ENCODE results near the gene SFTPD.
"Not testable (repeated sequence)": the region's sequence is repeated elsewhere in the genome, so short reads cannot be mapped to it uniquely, and the experiment has no call there.

The SFTPD gene

DNA sequence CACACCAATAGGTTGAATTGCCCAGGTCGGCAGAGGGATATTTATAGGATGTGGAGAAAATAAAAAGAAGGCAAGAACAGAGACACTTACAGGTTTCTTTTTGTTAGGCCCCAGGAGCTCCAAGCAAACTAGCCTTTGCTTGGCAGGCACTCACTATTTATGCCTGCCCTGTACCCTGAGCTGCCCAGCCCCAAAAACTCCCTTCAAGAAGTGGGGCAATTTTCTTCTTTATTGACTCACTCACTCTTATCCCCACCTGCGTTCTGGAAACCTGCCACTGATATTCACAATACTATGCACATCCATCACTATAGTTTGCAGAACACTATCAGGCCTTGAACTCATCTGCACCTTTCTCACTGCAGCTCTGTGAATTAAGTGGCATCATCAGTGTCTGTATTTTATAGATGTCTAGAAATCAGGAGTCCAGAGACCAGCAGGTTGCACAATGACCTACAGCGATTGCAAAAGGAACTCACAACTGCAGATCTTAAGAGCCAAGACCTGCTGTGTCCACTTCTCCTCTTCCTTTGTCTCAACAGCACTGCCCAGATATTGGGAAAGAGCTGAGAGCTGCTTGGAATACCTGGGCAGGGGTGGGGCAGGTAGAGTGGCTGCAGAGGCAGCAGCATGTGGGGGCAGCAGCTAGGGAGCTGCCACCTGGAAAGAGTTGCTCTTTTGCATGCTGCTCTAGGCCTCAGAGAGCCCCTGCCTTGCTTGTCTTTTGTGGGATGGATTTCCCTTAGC lies at the start of gene SFTPD:
SFTPD (minus strand) TSS at position 130 of the 747 bp plus-strand sequence. CDS start 2,446 bp downstream, outside the sequence.
- Histone ChIP-seq H3K27ac (ENCODE audit: low read depth, low read length) (no peak within 1 kb of the TSS), H3K27me3 (ENCODE audit: control insufficient read depth, insufficient read depth, low read length) (no peaks in the 10 kb centered on the region), H3K4me1 (ENCODE audit: control insufficient read depth, insufficient read depth, low read length) (no peaks in the 10 kb centered on the region), H3K36me3 (ENCODE audit: control insufficient read depth, insufficient read depth, low read length) (no peaks in the 10 kb centered on the region), H3K9ac (ENCODE audit: low read length) (no peak within 1 kb of the TSS), H3K4me3 (ENCODE audit: low read length) (no peak within 1 kb of the TSS)

DNA sequence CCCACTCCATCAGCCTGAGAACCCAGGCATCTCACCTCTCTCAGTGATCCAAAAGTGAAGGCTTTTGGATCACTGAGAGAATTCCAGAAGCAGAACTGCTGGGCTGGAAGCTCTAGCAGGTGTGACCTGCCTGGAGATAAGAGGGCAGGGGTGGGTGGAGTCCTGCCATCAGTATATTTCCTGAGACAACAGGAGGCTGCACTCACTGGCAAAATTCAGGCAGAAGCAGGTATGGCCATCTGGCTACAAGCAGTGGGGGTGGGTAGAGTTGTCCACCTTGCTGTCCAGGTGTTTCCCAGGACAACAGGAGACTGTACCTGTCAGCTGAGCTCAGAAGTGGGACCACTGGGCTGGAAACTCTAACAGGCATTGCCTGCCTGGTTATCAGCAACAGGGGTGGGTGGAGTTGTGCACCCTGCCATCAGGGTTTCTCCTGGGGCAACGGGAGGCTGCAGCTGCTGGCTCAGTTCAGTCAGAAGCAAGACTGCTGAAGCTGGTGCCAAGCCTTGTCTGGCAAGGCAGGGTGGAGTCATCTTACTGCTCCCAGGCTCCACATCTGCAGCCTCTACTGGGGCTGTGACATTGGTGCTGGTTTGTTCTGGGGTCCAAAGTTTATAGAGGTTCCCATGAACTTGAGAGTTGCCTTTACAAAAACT lies 47.2 kb upstream of the SFTPD start:
- no peak overlapping the region for H3K4me3 ChIP-seq (ENCODE audit: low read length)
- H3K4me1 ChIP-seq (ENCODE audit: control insufficient read depth, insufficient read depth, low read length) = no peaks in the 10 kb centered on the region
- no peak overlapping the region for H3K9ac ChIP-seq (ENCODE audit: low read length)
- H3K36me3 ChIP-seq (ENCODE audit: control insufficient read depth, insufficient read depth, low read length) = no peaks in the 10 kb centered on the region
- H3K27me3 ChIP-seq (ENCODE audit: control insufficient read depth, insufficient read depth, low read length) = no peaks in the 10 kb centered on the region
- no peak overlapping the region for H3K27ac ChIP-seq (ENCODE audit: low read depth, low read length)

DNA sequence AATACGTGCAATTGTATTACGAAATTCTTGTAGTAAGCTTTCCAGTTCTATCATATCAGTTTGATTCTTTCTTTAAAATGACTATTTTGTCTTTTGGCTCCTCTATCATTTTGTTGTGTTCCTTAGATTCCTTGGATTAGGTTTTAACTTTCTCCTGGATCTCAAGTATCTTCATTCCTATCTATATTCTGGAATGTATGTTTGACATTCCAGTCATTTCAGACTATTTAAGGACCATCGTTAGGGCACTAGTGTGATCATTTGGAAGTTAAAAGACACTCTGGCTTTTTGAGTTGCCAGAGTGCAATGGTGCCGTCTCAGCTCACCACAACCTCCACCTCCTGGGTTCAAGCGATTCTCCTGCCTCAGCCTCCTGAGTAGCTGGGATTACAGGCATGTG lies 45.7 kb upstream of the SFTPD start:
- Histone ChIP-seq H3K9ac (ENCODE audit: low read length) (no peak overlapping the region), H3K4me1 (ENCODE audit: control insufficient read depth, insufficient read depth, low read length) (no peaks in the 10 kb centered on the region), H3K4me3 (ENCODE audit: low read length) (no peak overlapping the region), H3K36me3 (ENCODE audit: control insufficient read depth, insufficient read depth, low read length) (no peaks in the 10 kb centered on the region), H3K27ac (ENCODE audit: low read depth, low read length) (no peak overlapping the region), H3K27me3 (ENCODE audit: control insufficient read depth, insufficient read depth, low read length) (no peaks in the 10 kb centered on the region)

DNA sequence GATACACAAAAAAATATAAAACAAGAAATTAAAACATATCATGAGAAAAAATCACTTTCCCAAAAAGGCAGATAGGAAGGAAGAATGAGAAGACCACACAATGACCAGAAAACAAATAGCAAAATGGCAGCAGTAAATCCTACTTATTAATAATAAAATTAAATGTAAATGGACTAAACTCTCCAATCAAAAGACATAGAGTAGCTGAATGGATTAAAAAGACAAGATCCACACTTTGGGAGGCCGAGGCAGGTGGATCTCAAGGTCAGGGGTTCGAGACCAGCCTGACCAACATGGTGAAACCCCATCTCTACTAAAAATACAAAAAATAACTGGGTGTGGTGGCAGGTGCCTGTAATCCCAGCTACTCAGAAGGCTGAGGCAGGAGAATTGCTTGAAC lies 39.3 kb upstream of the SFTPD start:
- not testable (repeated sequence) for H3K36me3 ChIP-seq (ENCODE audit: control insufficient read depth, insufficient read depth, low read length)

DNA sequence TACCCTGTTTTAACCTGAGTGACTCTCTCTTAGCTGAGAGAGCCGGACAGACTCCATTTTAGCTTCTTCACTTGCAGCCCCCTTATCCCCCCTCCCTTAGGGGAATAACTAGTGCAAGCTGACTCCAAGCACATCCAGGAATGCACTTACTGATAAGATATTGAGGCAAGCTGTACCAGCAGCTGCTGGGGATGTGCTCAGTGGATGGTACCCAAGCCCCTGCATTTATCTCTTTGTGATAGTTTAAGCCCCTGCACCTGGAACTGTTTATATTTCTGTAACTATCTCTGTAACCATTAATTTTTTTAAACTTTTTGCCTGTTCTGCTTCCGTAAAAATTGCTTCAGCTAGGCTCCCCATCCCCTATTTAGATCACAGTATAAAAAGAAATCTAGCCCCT lies 37.8 kb upstream of the SFTPD start:
- H3K9ac ChIP-seq (ENCODE audit: low read length); H3K36me3 ChIP-seq (ENCODE audit: control insufficient read depth, insufficient read depth, low read length); H3K4me3 ChIP-seq (ENCODE audit: low read length); H3K27ac ChIP-seq (ENCODE audit: low read depth, low read length); H3K27me3 ChIP-seq (ENCODE audit: control insufficient read depth, insufficient read depth, low read length); H3K4me1 ChIP-seq (ENCODE audit: control insufficient read depth, insufficient read depth, low read length): not testable (repeated sequence)

More for the DNA sequence above, 39.3 kb upstream of the SFTPD start:
- H3K27me3 ChIP-seq (ENCODE audit: control insufficient read depth, insufficient read depth, low read length); H3K4me3 ChIP-seq (ENCODE audit: low read length); H3K4me1 ChIP-seq (ENCODE audit: control insufficient read depth, insufficient read depth, low read length); H3K27ac ChIP-seq (ENCODE audit: low read depth, low read length); H3K9ac ChIP-seq (ENCODE audit: low read length): not testable (repeated sequence)

DNA sequence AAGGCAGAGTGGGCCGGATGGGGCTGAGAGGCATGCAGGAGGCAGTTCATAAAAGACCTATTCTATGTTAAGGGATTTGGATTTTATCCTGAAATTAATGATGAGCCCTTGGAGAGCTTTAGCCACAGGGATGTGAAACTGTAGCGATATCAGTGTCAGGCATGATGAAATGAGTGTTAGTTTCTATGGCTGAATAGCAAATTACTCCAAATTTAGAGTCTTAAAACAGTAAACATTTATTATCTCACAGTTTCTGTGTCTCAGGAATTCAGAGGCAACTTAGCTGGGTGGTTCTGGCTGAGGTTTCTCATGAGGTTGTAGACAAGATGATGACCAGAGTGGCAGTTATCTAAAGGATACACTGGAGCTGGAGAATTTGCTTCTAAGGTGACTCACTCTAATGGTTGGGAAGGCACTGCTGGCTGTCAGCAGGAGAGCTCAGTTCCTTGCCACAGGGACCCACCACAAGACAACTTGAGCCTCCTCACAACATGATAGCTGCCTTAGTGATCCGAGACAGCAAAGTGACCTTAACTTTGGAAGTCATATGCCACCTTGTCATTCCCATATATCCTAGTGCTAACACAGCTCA lies 36.7 kb upstream of the SFTPD start:
- Histone ChIP-seq H3K9ac (ENCODE audit: low read length) (no peak overlapping the region), H3K4me1 (ENCODE audit: control insufficient read depth, insufficient read depth, low read length) (peaks cover under 1% of the 10 kb centered on the region), H3K4me3 (ENCODE audit: low read length) (no peak overlapping the region), H3K36me3 (ENCODE audit: control insufficient read depth, insufficient read depth, low read length) (no peaks in the 10 kb centered on the region), H3K27ac (ENCODE audit: low read depth, low read length) (no peak overlapping the region), H3K27me3 (ENCODE audit: control insufficient read depth, insufficient read depth, low read length) (no peaks in the 10 kb centered on the region)

DNA sequence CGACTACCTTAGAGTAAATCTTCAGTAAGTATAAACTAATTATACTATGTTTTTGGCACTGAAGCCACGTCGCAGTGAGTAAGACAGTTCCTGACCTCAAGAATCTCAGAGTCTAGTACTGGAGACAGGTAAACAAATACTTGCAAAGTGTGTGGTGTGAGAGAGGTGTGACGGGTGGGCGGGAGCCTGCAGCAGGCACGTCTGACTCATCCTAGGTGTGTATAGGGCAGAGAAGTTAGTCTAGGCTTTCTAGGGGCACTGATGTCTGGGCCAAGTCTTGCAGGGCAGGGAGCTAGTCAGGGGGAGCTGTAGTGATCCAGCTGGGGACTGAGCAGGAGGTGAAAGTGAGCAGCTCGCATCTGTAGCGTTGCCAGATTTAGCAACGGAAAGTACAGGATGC lies 35.9 kb upstream of the SFTPD start:
- Histone ChIP-seq H3K27ac (ENCODE audit: low read depth, low read length) (no peak overlapping the region), H3K4me1 (ENCODE audit: control insufficient read depth, insufficient read depth, low read length) (peaks cover 2% of the 10 kb centered on the region), H3K4me3 (ENCODE audit: low read length) (no peak overlapping the region), H3K27me3 (ENCODE audit: control insufficient read depth, insufficient read depth, low read length) (no peaks in the 10 kb centered on the region), H3K36me3 (ENCODE audit: control insufficient read depth, insufficient read depth, low read length) (no peaks in the 10 kb centered on the region), H3K9ac (ENCODE audit: low read length) (no peak overlapping the region)

DNA sequence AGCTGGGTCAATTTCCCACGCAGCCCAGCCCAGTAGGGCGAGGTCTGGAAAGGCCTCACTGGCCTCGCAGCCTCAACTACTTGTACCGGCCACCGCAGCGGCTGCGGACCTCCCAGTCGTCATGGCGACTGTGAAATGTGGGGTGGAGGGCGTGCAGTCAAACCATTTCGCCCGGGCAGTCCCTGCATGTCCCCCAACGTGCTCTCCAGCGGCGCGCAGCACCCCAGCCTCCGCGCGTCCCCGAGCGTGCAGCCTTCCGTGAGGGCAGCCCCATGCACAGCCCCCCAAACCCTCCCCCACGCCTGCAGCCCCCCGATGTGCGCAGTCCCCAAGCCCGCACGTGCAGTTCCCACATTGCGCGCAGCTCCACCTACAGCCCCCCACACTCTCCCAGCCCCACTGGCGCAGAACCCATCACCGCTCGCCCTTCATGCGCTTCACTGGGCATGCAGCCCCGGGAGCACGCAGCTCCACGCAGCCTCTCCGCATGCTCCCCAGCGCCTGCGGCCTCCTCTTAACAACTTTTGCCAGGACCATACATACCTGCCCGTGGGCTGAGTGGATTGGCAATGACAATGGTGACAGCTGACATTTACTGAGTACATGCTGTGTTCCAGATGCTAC lies 34.5 kb upstream of the SFTPD start:
- no peaks in the 10 kb centered on the region for H3K36me3 ChIP-seq (ENCODE audit: control insufficient read depth, insufficient read depth, low read length)
- H3K4me1 ChIP-seq (ENCODE audit: control insufficient read depth, insufficient read depth, low read length) = peaks cover 2% of the 10 kb centered on the region
- H3K4me3 ChIP-seq (ENCODE audit: low read length) = no peak overlapping the region
- H3K27ac ChIP-seq (ENCODE audit: low read depth, low read length) = no peak overlapping the region
- H3K9ac ChIP-seq (ENCODE audit: low read length) = no peak overlapping the region
- no peaks in the 10 kb centered on the region for H3K27me3 ChIP-seq (ENCODE audit: control insufficient read depth, insufficient read depth, low read length)

DNA sequence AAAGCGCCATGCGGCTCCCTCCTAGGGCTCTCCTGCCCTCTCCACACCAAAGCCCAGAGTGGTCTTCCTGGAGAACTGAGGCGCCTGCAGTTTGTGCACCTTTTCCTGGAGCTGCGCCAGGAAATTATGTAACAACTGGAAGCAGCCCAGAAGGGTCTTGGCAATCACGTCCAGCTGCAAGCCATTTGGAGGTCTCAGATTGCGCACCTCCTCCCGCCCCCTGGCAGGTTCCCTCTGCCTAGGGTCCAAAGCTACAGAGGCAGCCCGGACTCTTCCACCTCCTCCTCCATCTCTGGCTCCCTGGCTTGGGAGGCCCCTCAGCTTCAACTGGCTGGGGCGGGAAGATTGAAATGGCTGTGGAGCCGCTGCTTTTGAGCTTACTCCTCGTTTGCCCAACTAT lies 34.0 kb upstream of the SFTPD start:
- H3K9ac ChIP-seq (ENCODE audit: low read length) = no peak overlapping the region
- H3K36me3 ChIP-seq (ENCODE audit: control insufficient read depth, insufficient read depth, low read length) = no peaks in the 10 kb centered on the region
- no peak overlapping the region for H3K4me3 ChIP-seq (ENCODE audit: low read length)
- H3K27ac ChIP-seq (ENCODE audit: low read depth, low read length) = no peak overlapping the region
- H3K4me1 ChIP-seq (ENCODE audit: control insufficient read depth, insufficient read depth, low read length) = peaks cover 2% of the 10 kb centered on the region
- no peaks in the 10 kb centered on the region for H3K27me3 ChIP-seq (ENCODE audit: control insufficient read depth, insufficient read depth, low read length)

DNA sequence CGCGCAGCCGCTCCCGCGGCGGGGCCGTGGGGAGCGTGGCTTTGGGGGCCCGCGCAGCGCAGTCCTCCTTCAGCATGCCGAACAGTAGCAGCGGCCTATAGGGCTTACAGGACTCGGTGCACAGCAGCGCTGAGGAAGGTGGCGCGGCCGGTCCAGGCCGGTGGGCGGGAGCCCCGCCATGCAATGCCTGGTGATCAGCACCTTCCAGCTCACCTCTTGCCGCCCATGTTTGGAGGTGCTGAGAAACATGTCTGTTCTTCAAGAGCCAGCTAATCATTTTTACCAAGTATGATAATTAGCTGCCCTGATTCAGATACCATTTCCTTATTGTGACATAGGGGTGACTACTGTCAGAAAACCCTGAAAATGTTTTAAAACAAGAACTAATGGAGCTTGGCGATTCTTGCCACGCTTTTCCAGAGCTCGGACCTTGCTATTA lies 33.5 kb upstream of the SFTPD start:
- no peak overlapping the region for H3K9ac ChIP-seq (ENCODE audit: low read length)

DNA sequence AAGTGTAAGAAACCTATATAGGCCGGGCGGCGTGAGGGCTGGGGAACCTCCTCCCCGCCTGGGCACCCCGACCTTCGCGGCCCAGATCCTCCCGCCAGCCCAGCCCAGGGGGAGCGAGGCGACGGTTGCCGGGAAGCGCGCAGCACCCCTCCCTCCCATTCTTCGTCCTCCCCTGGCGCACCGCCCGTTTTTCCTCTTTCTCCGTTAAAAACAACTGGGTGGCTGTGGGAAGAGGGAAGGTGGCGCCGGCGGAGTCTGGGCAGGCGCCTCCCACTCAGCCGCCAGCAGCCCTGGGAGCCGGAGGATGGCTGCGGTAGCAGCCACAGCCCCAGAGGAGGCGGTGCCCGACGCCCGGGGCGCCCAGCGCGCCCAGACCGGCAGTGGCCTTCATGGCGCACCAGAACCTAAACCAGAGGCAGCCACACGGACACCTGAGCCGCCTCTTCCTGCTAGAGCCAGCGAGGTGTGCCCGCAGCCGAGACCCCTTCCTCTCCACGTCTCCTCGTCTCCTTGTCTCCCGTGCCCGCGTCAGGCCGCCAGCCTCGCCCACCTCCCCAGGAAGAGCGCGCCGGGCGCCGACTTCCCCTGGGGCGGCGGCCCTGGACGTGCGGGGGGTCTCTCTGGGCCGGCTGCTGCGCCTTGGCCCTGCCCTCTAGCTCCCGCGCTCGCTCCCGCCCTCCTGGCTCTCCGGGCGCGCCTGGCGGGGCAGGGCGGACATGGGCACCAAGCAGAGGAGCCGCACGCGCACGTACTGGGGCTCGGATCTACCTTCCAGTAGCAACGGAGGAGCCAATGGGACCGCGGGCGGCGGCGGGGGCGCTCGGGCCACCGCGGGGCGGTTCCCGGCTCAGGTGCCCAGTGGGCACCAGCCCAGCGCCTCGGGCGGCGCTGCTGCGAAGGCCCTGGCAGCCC lies 32.8 kb upstream of the SFTPD start:
- Histone ChIP-seq H3K9ac (ENCODE audit: low read length) (peak overlapping the region; percentile 25), H3K4me1 (ENCODE audit: control insufficient read depth, insufficient read depth, low read length) (peaks cover 2% of the 10 kb centered on the region), H3K4me3 (ENCODE audit: low read length) (peak overlapping the region; percentile 66), H3K36me3 (ENCODE audit: control insufficient read depth, insufficient read depth, low read length) (no peaks in the 10 kb centered on the region), H3K27ac (ENCODE audit: low read depth, low read length) (peak overlapping the region; percentile 87), H3K27me3 (ENCODE audit: control insufficient read depth, insufficient read depth, low read length) (no peaks in the 10 kb centered on the region)

More for the DNA sequence above, 33.5 kb upstream of the SFTPD start:
- Histone ChIP-seq H3K27me3 (ENCODE audit: control insufficient read depth, insufficient read depth, low read length) (no peaks in the 10 kb centered on the region), H3K36me3 (ENCODE audit: control insufficient read depth, insufficient read depth, low read length) (no peaks in the 10 kb centered on the region), H3K4me1 (ENCODE audit: control insufficient read depth, insufficient read depth, low read length) (peaks cover 2% of the 10 kb centered on the region), H3K27ac (ENCODE audit: low read depth, low read length) (peak overlapping the region; percentile 73), H3K4me3 (ENCODE audit: low read length) (peak overlapping the region; percentile 66)

DNA sequence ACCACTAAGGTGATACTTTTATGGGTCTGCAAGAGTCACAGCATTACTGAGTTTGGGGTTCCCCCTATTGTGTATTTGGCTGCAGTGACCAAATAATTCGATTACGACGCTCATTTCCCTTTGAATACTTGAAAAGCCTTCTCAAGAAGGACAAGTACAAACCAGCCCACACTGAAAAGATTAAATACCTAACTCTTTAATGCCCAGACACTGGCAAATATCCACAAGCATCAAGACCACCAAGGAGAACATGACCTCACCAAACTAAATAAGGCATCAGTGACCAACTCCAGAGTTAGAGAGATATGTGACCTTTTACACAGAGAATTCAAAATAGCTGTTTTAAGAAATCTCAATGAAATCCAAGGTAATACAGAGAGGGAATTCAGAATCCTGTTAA lies 31.8 kb upstream of the SFTPD start:
- Histone ChIP-seq H3K27me3 (ENCODE audit: control insufficient read depth, insufficient read depth, low read length) (no peaks in the 10 kb centered on the region), H3K27ac (ENCODE audit: low read depth, low read length) (peak overlapping the region; percentile 34), H3K4me1 (ENCODE audit: control insufficient read depth, insufficient read depth, low read length) (peaks cover 2% of the 10 kb centered on the region), H3K9ac (ENCODE audit: low read length) (no peak overlapping the region), H3K4me3 (ENCODE audit: low read length) (no peak overlapping the region), H3K36me3 (ENCODE audit: control insufficient read depth, insufficient read depth, low read length) (no peaks in the 10 kb centered on the region)
